ENCODE measurements around the gene GPBP1. TPM values are rescaled to one million over a fixed set of nuclear protein-coding genes. Genes with fewer than 3 reads are reported as not detected.

The GPBP1 gene
- total and polyA plus RNA-seq, 2 experiments from 2014 or later: 49.0 to 86.1 TPM

GRCh38 chr5:57311251-57311650 lies 137.4 kb downstream of the GPBP1 start:
- H3K4me2 ChIP-seq: no peak overlapping the region
- H3K9me3 ChIP-seq (ENCODE audit: low read depth): no peaks in the 10 kb centered on the region
- H4K20me1 ChIP-seq (ENCODE audit: insufficient read depth, poor library complexity, severe bottlenecking): no peaks in the 10 kb centered on the region
- no peaks in the 10 kb centered on the region for H3K9me2 ChIP-seq (replicated peaks; ENCODE audit: insufficient read depth)
- H3K27ac ChIP-seq: no peak overlapping the region
- H3K79me2 ChIP-seq: no peaks in the 10 kb centered on the region
- no peak overlapping the region for H2AFZ ChIP-seq
- DNase-seq (ENCODE audit: low spot score): no peak
- H3K36me3 ChIP-seq (replicated peaks; ENCODE audit: insufficient read depth, low read depth): no peaks in the 10 kb centered on the region
- TF ChIP-seq EZH2phosphoT487 (IDR thresholded peaks at IDR 0.05; ENCODE audit: low read depth, severe bottlenecking, unreplicated experiment) (no peak), EZH2 (IDR thresholded peaks at IDR 0.05; ENCODE audit: borderline replicate concordance) (no peak)
- TF ChIP-seq, protein P1, sequence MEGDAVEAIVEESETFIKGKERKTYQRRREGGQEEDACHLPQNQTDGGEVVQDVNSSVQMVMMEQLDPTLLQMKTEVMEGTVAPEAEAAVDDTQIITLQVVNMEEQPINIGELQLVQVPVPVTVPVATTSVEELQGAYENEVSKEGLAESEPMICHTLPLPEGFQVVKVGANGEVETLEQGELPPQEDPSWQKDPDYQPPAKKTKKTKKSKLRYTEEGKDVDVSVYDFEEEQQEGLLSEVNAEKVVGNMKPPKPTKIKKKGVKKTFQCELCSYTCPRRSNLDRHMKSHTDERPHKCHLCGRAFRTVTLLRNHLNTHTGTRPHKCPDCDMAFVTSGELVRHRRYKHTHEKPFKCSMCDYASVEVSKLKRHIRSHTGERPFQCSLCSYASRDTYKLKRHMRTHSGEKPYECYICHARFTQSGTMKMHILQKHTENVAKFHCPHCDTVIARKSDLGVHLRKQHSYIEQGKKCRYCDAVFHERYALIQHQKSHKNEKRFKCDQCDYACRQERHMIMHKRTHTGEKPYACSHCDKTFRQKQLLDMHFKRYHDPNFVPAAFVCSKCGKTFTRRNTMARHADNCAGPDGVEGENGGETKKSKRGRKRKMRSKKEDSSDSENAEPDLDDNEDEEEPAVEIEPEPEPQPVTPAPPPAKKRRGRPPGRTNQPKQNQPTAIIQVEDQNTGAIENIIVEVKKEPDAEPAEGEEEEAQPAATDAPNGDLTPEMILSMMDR (IDR thresholded peaks at IDR 0.05; ENCODE audit: poor library complexity): no peak
- 81% methylated on average over 2 of the region's 2 CpGs for WGBS (ENCODE audit: low lambda C conversion rate, missing lambda C conversion rate)
- no peak overlapping the region for H3K4me3 ChIP-seq
- no peaks in the 10 kb centered on the region for H3K4me1 ChIP-seq (ENCODE audit: insufficient read depth)
- no peaks in the 10 kb centered on the region for H3K27me3 ChIP-seq

DNA sequence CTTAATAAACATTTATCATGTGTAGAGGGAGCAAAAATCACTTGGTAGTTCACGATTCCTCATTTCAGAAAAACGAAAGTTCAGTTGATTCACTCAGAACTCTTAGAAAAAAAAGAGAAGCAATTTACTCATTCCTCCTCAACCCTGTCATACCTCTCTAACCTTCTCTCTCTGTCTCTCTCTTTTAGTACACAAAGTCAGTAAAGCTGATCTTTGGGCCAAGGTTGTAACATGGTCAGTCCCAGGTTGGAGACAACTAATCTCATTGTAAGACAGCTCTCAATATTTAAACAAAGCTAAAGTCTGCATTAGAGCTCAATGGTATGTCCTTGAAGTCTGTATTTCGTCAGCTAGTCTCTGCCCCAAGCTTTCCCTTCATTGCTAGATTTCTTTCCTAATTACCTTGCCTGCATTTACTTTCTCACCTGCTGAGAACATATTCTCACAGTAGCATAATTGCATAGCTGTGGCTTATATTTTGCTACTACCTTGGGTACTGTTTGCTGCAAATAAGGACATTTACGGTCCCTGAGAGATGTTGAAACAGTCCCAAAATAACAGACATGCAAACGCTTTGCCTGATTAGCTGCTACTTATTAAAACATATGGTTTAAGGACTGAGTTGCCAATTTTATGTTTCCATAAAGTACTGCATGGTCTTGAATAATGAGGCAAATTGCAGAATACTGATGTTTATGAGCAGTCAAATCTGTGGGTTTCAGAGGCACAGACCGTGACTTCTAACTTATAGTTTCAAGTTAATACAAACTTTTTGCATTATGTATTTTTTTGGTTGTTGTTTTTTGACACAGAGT lies 138.3 kb downstream of the GPBP1 start:
- Histone ChIP-seq H3K27me3 (no peaks in the 10 kb centered on the region), H3K36me3 (replicated peaks; ENCODE audit: insufficient read depth, low read depth) (no peaks in the 10 kb centered on the region), H3K9me2 (replicated peaks; ENCODE audit: insufficient read depth) (no peaks in the 10 kb centered on the region), H3K79me2 (no peaks in the 10 kb centered on the region), H3K9me3 (ENCODE audit: low read depth) (no peaks in the 10 kb centered on the region), H3K27ac (no peak overlapping the region), H3K4me1 (ENCODE audit: insufficient read depth) (peaks cover 1% of the 10 kb centered on the region), H2AFZ (no peak overlapping the region), H3K4me2 (no peak overlapping the region), H4K20me1 (ENCODE audit: insufficient read depth, poor library complexity, severe bottlenecking) (no peaks in the 10 kb centered on the region), H3K4me3 (no peak overlapping the region)
- 76% methylated on average over 6 of the region's 6 CpGs for WGBS (ENCODE audit: low lambda C conversion rate, missing lambda C conversion rate)
- DNase-seq (ENCODE audit: low spot score): no peak
- TF ChIP-seq, protein P1 (IDR thresholded peaks at IDR 0.05; ENCODE audit: poor library complexity): no peak
- TF ChIP-seq EZH2phosphoT487 (IDR thresholded peaks at IDR 0.05; ENCODE audit: low read depth, severe bottlenecking, unreplicated experiment) (no peak), EZH2 (IDR thresholded peaks at IDR 0.05; ENCODE audit: borderline replicate concordance) (no peak)

DNA sequence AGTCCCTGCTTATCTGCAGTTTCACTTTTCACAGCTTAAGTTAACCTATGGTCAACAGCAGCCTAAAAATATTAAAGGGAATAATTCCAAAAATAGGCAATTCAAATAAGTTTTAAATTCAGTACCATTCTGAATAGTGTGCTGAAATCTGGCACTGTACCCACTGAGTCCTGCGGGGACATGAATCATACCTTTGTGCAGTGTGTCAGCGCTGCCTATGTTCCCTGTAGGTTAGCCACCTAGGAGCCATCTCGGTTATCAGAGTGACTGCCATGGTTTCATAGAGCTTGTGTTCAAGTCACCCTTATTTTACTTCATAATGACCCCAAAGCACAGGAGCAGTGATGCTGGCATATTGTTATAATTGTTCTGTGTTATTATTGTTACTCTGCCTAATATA lies 139.9 kb downstream of the GPBP1 start:
- Histone ChIP-seq H3K9me2 (replicated peaks; ENCODE audit: insufficient read depth) (no peaks in the 10 kb centered on the region), H4K20me1 (ENCODE audit: insufficient read depth, poor library complexity, severe bottlenecking) (no peaks in the 10 kb centered on the region), H3K9me3 (ENCODE audit: low read depth) (no peaks in the 10 kb centered on the region), H3K4me2 (no peak overlapping the region), H3K27me3 (no peaks in the 10 kb centered on the region), H3K36me3 (replicated peaks; ENCODE audit: insufficient read depth, low read depth) (no peaks in the 10 kb centered on the region), H3K79me2 (no peaks in the 10 kb centered on the region), H3K4me1 (ENCODE audit: insufficient read depth) (peaks cover 6% of the 10 kb centered on the region), H3K4me3 (no peak overlapping the region), H2AFZ (no peak overlapping the region), H3K27ac (no peak overlapping the region)
- TF ChIP-seq, protein P1 (IDR thresholded peaks at IDR 0.05; ENCODE audit: poor library complexity): no peak
- no peak for TF ChIP-seq EZH2phosphoT487 (IDR thresholded peaks at IDR 0.05; ENCODE audit: low read depth, severe bottlenecking, unreplicated experiment)
- DNase-seq (ENCODE audit: low spot score): no peak
- 96% methylated on average over 3 of the region's 3 CpGs for WGBS (ENCODE audit: low lambda C conversion rate, missing lambda C conversion rate)

Small RNA genes lying within 50 kb of the gene (small RNA-seq; reads per million reads assigned to genes)
- not detected for gene RF00019

Other genes with a start within 250 kb of the GPBP1 start
- gene MIER3, start 221.9 kb upstream of the GPBP1 start, total RNA-seq: 33.3 and 41.9 TPM in 2 replicates
- 7.1 and 8.5 TPM in 2 replicates for gene MIER3, start 221.9 kb upstream of the GPBP1 start, polyA plus RNA-seq

Data from hepatocyte (in vitro differentiated cells).